HFFc6 (cell line): Measurements from ENCODE around the gene WNK2. TPM values are rescaled to one million over a fixed set of nuclear protein-coding genes. Genes with fewer than 3 reads are reported as not detected.

Experiments
- DNase-seq: peaks from one replicate; pipeline ENCODE4 v3.0.0-alpha.2; 2018
- H3K27ac Mint-ChIP-seq: 2 replicates; pipeline ENCODE4 v1.8.0; 2020; ENCODE audit warnings: mild to moderate bottlenecking, mixed read lengths
- H3K27me3 Mint-ChIP-seq: 2 replicates; pipeline ENCODE4 v1.8.0; 2021; ENCODE audit warnings: mild to moderate bottlenecking, moderate library complexity, mixed read lengths; ENCODE audit not compliant: insufficient read depth
- H3K36me3 Mint-ChIP-seq: 2 replicates; pipeline ENCODE4 v1.8.0; 2021; ENCODE audit warnings: low read depth, mixed read lengths
- H3K4me1 Mint-ChIP-seq: 2 replicates; pipeline ENCODE4 v1.8.0; 2020; ENCODE audit warnings: low read depth, mixed read lengths
- H3K4me3 Mint-ChIP-seq: 2 replicates; pipeline ENCODE4 v1.8.0; 2020; ENCODE audit warnings: mild to moderate bottlenecking, moderate library complexity, mixed read lengths
- H3K9me3 Mint-ChIP-seq: 2 replicates; pipeline ENCODE4 v1.8.0; 2020; ENCODE audit warnings: mild to moderate bottlenecking, mixed read lengths
- total RNA-seq, 6 experiments: library from RNA; stranded (reverse); fragmentation: NEBNext Ultra II Directional; extraction: Animal tissue kit (Norgen Biotek cat#: 25700); gene quantifications; 2 replicates in 1 of 6; 3 replicates in 5 of 6; pipeline ENCODE4 v1.2.3, GENCODE V29; 2021
- TF ChIP-seq, protein P1 (sequence below): fragments of 200-600 bp; sonication (generic); IDR thresholded peaks from 2 replicates; pipeline ENCODE4 v1.5.0; 2021; ENCODE audit warnings: antibody characterized with exemption, mild to moderate bottlenecking

Gene WNK2
- total RNA-seq, 6 experiments from 2014 or later: not detected

DNA sequence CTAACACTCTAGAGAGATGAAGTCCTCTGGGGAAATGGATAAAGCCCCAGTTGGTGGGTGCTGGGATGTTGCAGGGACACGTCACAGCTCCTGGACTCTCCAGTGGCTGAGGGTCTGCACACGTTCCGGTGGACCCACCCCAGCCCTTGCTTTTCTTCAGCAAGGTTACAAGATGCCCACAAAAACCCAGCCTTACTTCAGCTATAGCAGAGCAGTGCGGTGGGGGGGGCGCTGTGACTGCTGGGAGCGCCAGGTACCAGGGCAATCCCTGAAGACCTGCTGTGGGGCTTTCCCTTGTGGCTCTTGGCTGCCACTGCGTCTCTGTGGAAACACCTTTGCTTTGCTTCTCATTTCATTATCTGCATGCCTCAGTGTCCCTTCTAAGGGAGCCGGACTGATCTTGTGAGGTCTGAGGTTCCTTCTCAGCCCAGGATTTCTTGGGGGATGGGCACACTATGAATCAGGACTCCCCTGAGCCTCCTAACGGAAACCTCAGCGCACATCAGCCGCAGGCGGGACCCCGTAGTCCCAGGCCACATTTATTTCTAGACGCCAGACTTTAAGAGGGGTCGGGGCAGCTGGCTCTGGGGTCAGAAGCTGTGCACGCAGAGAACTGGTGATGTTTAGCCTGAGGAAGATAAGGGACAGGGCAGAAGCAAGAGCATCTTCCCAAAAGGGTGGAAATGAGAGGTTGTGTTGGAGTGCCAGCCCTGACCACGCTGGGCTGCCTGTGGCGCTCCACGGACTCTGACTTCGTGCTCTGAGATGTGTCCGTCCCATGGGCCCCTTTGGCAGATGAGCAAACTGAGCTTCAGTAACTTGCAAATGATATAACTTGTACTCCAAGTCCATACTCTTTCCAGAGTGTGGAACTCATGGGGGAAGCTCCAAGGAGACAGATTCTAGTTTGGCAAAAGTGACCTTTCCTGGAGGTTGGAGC lies 106.8 kb downstream of the WNK2 start:
- TF ChIP-seq, protein P1, sequence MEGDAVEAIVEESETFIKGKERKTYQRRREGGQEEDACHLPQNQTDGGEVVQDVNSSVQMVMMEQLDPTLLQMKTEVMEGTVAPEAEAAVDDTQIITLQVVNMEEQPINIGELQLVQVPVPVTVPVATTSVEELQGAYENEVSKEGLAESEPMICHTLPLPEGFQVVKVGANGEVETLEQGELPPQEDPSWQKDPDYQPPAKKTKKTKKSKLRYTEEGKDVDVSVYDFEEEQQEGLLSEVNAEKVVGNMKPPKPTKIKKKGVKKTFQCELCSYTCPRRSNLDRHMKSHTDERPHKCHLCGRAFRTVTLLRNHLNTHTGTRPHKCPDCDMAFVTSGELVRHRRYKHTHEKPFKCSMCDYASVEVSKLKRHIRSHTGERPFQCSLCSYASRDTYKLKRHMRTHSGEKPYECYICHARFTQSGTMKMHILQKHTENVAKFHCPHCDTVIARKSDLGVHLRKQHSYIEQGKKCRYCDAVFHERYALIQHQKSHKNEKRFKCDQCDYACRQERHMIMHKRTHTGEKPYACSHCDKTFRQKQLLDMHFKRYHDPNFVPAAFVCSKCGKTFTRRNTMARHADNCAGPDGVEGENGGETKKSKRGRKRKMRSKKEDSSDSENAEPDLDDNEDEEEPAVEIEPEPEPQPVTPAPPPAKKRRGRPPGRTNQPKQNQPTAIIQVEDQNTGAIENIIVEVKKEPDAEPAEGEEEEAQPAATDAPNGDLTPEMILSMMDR: no peak
- Mint-ChIP-seq H3K4me1 (no peaks in the 10 kb centered on the region), H3K27ac (no peak overlapping the region), H3K36me3 (no peaks in the 10 kb centered on the region), H3K4me3 (no peak overlapping the region), H3K27me3 (peaks cover 24% of the 10 kb centered on the region), H3K9me3 (no peaks in the 10 kb centered on the region)
- DNase-seq: no peak

DNA sequence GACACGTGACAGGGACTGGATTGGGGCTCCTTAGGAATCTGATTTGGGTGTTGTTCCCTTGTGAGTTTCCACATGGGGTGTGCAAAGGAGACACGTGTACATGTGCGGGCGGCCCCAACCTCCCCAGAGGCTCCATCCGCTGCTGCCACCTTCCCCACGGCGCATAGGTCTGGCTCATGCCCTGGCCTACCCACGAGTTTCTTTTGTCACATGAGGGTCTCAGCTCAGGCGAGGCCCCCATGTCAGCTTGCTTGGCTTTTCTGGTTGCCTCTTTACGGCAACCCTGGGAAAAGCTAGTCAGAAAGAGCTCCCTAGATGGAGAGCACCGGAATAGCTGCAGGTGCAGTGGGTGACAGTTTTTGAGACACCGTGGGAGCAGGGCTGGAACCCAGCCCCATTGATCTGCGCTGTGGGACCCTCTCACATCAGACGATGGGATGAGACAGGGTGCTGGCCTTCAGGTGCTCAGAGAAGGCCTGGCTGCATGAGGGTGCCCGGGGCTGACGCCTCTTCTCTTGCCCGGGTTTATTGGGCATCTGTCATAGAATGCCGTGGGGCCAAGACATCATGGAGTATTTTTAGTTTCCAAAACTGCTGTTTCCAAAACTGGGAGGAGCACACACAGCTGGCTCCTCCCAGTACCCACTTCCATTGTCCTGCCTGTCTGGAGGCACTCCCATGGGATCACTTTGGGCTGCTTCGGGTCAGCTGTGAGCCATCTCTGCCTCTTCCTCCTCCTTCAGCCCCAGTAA lies 107.8 kb downstream of the WNK2 start:
- Mint-ChIP-seq H3K27me3 (peaks cover 22% of the 10 kb centered on the region), H3K27ac (no peak overlapping the region), H3K36me3 (no peaks in the 10 kb centered on the region), H3K4me1 (no peaks in the 10 kb centered on the region), H3K9me3 (no peaks in the 10 kb centered on the region), H3K4me3 (no peak overlapping the region)
- TF ChIP-seq, protein P1: no peak
- DNase-seq: no peak

DNA sequence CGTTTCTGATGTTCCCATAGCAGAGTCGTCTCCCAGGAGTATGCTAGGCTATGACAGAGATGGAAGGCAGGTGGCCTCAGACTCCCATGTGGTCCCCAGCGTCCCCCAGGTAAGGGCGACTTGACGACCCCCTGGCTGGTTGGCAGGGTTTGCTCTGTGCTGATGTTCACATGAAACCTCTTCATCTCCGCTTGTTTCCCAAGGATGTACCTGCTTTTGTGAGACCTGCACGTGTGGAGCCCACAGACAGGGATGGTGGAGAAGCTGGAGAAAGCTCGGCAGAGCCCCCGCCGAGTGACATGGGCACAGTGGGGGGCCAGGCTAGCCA lies 108.3 kb downstream of the WNK2 start:
- H3K9me3 Mint-ChIP-seq: no peaks in the 10 kb centered on the region
- no peak for DNase-seq
- H3K4me1 Mint-ChIP-seq: no peaks in the 10 kb centered on the region
- TF ChIP-seq, protein P1: no peak
- H3K27me3 Mint-ChIP-seq: peaks cover 21% of the 10 kb centered on the region
- H3K27ac Mint-ChIP-seq: no peak overlapping the region
- H3K36me3 Mint-ChIP-seq: no peaks in the 10 kb centered on the region
- no peak overlapping the region for H3K4me3 Mint-ChIP-seq

DNA sequence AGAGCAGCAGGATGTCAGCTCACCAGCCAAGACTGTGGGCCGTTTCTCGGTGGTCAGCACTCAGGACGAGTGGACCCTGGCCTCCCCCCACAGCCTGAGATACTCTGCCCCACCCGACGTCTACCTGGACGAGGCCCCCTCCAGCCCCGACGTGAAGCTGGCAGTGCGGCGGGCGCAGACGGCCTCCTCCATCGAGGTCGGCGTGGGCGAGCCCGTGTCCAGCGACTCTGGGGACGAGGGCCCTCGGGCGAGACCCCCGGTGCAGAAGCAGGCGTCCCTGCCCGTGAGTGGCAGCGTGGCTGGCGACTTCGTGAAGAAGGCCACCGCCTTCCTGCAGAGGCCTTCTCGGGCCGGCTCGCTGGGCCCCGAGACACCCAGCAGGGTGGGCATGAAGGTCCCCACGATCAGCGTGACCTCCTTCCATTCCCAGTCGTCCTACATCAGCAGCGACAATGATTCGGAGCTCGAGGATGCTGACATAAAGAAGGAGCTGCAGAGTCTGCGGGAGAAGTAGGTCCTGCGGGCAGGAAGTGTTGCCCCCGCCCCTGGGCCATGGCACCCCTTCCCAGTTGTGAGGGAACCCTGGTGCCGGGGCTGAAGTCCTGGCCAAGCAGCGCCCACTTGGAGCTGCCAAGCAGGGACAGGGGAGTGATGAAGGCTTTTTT lies 108.9 kb downstream of the WNK2 start:
- Mint-ChIP-seq H3K4me3 (no peak overlapping the region), H3K36me3 (no peaks in the 10 kb centered on the region), H3K4me1 (no peaks in the 10 kb centered on the region), H3K27me3 (peaks cover 21% of the 10 kb centered on the region), H3K27ac (no peak overlapping the region), H3K9me3 (no peaks in the 10 kb centered on the region)
- TF ChIP-seq, protein P1: no peak
- DNase-seq: no peak

DNA sequence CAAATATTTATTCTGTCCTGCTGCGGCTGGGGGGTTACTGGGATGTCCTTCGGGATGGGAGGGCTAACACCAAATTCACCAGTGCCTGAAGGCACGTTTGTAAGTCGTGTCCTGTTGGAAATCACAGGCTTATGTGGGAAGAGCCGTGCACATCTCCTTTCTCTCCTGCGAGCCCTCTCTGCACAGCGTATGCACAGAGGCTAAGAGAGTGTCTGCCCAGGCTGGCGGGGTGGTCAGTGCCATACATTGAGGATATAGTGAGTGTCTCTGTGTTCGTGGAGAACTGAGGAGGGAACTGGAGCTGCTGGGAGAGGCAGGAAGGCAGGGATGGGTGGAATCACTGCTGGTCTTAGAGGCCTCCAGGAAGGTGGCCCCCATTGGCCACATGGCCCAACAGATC lies 110.1 kb downstream of the WNK2 start:
- Mint-ChIP-seq H3K27me3 (peaks cover 17% of the 10 kb centered on the region), H3K4me1 (no peaks in the 10 kb centered on the region), H3K9me3 (no peaks in the 10 kb centered on the region)

More for the DNA sequence above, 110.1 kb downstream of the WNK2 start:
- Mint-ChIP-seq H3K36me3 (no peaks in the 10 kb centered on the region), H3K4me3 (no peak overlapping the region), H3K27ac (no peak overlapping the region)
- DNase-seq: no peak
- TF ChIP-seq, protein P1: no peak
